ENCODE measurements around the gene PCDHGB5. TPM values are rescaled to one million over a fixed set of nuclear protein-coding genes. Genes with fewer than 3 reads are reported as not detected.

Gene PCDHGB5
- total RNA-seq, 1 donor = 2.4 TPM

- no peak for DNase-seq (ENCODE audit: low read depth in 2 of 3, low spot score in 2 of 3)
These were observed 39.5 kb downstream of the PCDHGB5 start for GRCh38 chr5:141437221-141437620.

GRCh38 chr5:141439411-141440141 lies 41.8 kb downstream of the PCDHGB5 start:
- DNase-seq (ENCODE audit: low read depth in 2 of 3, low spot score in 2 of 3) = no peak

GRCh38 chr5:141440341-141440740 lies 42.6 kb downstream of the PCDHGB5 start:
- no peak for DNase-seq (ENCODE audit: low read depth in 2 of 3, low spot score in 2 of 3)

GRCh38 chr5:141441571-141442170 lies 43.9 kb downstream of the PCDHGB5 start:
- DNase-seq (ENCODE audit: low read depth in 2 of 3, low spot score in 2 of 3) = no peak

Other genes with a start within 250 kb of the PCDHGB5 start
- not detected for gene PCDHB6, start 247.9 kb upstream of the PCDHGB5 start, total RNA-seq
- under 0.01 TPM for gene PCDHB7, start 225.3 kb upstream of the PCDHGB5 start, total RNA-seq
- gene PCDHB8, start 220.2 kb upstream of the PCDHGB5 start, total RNA-seq = not detected
- gene PCDHB16, start 215.6 kb upstream of the PCDHGB5 start, total RNA-seq = not detected
- not detected for gene PCDHB9, start 210.8 kb upstream of the PCDHGB5 start, total RNA-seq
- under 0.01 TPM for gene PCDHB10, start 205.6 kb upstream of the PCDHGB5 start, total RNA-seq
- gene PCDHB11, start 198.3 kb upstream of the PCDHGB5 start, total RNA-seq = 0.27 TPM
- not detected for gene PCDHB12, start 189.2 kb upstream of the PCDHGB5 start, total RNA-seq
- gene PCDHB13, start 184.0 kb upstream of the PCDHGB5 start, total RNA-seq = under 0.01 TPM
- gene PCDHB14, start 174.6 kb upstream of the PCDHGB5 start, total RNA-seq = under 0.01 TPM
- gene PCDHB15, start 152.6 kb upstream of the PCDHGB5 start, total RNA-seq = under 0.01 TPM
- 0.54 TPM for gene SLC25A2, start 93.9 kb upstream of the PCDHGB5 start, total RNA-seq
- 45.0 TPM for gene TAF7, start 77.2 kb upstream of the PCDHGB5 start, total RNA-seq
- under 0.01 TPM for gene PCDHGA1, start 67.4 kb upstream of the PCDHGB5 start, total RNA-seq
- gene PCDHGA2, start 59.2 kb upstream of the PCDHGB5 start, total RNA-seq = 0.27 TPM
- gene PCDHGA3, start 54.1 kb upstream of the PCDHGB5 start, total RNA-seq = 0.54 TPM
- 0.27 TPM for gene PCDHGB1, start 47.8 kb upstream of the PCDHGB5 start, total RNA-seq
- 0.81 TPM for gene PCDHGA4, start 42.9 kb upstream of the PCDHGB5 start, total RNA-seq
- gene PCDHGB2, start 38.0 kb upstream of the PCDHGB5 start, total RNA-seq = 2.4 TPM
- 1.1 TPM for gene PCDHGA5, start 33.8 kb upstream of the PCDHGB5 start, total RNA-seq
- 3.5 TPM for gene PCDHGB3, start 27.7 kb upstream of the PCDHGB5 start, total RNA-seq
- 1.9 TPM for gene PCDHGA6, start 24.1 kb upstream of the PCDHGB5 start, total RNA-seq
- 0.81 TPM for gene PCDHGA7, start 15.2 kb upstream of the PCDHGB5 start, total RNA-seq
- gene PCDHGB4, start 10.2 kb upstream of the PCDHGB5 start, total RNA-seq = 1.6 TPM
- 0.54 TPM for gene PCDHGA8, start 5.3 kb upstream of the PCDHGB5 start, total RNA-seq
- 1.1 TPM for gene PCDHGA9, start 4.8 kb downstream of the PCDHGB5 start, total RNA-seq
- 0.81 TPM for gene PCDHGB6, start 10.1 kb downstream of the PCDHGB5 start, total RNA-seq
- 1.1 TPM for gene PCDHGA10, start 15.0 kb downstream of the PCDHGB5 start, total RNA-seq
- gene PCDHGB7, start 19.7 kb downstream of the PCDHGB5 start, total RNA-seq = 2.2 TPM
- gene PCDHGA11, start 23.1 kb downstream of the PCDHGB5 start, total RNA-seq = 1.3 TPM
- 2.2 TPM for gene PCDHGA12, start 32.6 kb downstream of the PCDHGB5 start, total RNA-seq
- 1.1 TPM for gene PCDHGC3, start 78.0 kb downstream of the PCDHGB5 start, total RNA-seq
- 0.54 TPM for gene PCDHGC4, start 87.1 kb downstream of the PCDHGB5 start, total RNA-seq
- 0.27 TPM for gene PCDHGC5, start 91.1 kb downstream of the PCDHGB5 start, total RNA-seq
- gene DIAPH1, start 221.1 kb downstream of the PCDHGB5 start, total RNA-seq = 41.5 TPM
- 49.8 TPM for gene HDAC3, start 238.9 kb downstream of the PCDHGB5 start, total RNA-seq
- 2.4 TPM for gene RELL2, start 239.1 kb downstream of the PCDHGB5 start, total RNA-seq

Data from hematopoietic multipotent progenitor cell (in vitro differentiated cells).